ES-I3 (cell line): ENCODE results near the gene ENO2.

ENCODE experiments used
- H3K36me3 ChIP-seq: 2 replicates; pipeline ENCODE4 v1.6.1; 2013; ENCODE audit warnings: mild to moderate bottlenecking, low read length, control low read depth, moderate library complexity; ENCODE audit not compliant: insufficient read depth
- H3K4me1 ChIP-seq: 2 replicates; pipeline ENCODE4 v1.6.1; 2013; ENCODE audit warnings: mild to moderate bottlenecking, control low read depth, low read length; ENCODE audit not compliant: insufficient read depth
- H3K9ac ChIP-seq: 2 replicates; pipeline ENCODE4 v1.6.1; 2013; ENCODE audit warnings: low read depth, mild to moderate bottlenecking, low read length, moderate library complexity
- H3K9me3 ChIP-seq: 2 replicates; pipeline ENCODE4 v1.6.1; 2013; ENCODE audit warnings: mild to moderate bottlenecking, low read length, moderate library complexity; ENCODE audit not compliant: control insufficient read depth, insufficient read depth

ENO2 gene

DNA sequence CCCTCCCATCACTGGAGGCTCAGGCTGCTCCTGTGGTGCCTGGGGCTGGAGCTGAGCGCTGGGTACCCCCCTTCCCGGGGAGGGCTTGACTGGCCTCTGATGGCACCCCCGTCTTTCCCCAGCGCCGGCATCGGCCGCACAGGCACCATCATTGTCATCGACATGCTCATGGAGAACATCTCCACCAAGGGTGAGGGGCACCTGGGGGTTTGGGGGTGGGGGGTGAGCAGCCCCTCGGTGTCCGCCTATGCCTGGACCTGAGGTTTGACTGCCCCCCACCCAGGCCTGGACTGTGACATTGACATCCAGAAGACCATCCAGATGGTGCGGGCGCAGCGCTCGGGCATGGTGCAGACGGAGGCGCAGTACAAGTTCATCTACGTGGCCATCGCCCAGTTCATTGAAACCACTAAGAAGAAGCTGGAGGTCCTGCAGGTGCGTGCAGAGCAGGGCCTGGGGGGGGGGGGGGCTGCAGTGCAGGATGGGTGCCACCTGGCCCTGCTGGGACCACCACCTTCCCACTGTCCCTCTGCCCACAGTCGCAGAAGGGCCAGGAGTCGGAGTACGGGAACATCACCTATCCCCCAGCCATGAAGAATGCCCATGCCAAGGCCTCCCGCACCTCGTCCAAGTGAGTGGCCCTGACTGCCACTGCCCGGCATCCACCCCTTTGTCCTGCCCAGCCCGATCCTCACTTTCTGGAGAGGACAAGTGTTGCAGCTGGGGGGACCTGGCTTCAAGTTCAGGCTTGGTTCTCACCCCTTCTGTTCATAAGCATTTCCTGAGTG lies 45.6 kb downstream of the ENO2 start:
- H3K9ac ChIP-seq, result no peak overlapping the region
- no peaks in the 10 kb centered on the region for H3K9me3 ChIP-seq
- no peaks in the 10 kb centered on the region for H3K36me3 ChIP-seq
- peaks cover 15% of the 10 kb centered on the region; the same call in 1 of the 2 replicates for H3K4me1 ChIP-seq

DNA sequence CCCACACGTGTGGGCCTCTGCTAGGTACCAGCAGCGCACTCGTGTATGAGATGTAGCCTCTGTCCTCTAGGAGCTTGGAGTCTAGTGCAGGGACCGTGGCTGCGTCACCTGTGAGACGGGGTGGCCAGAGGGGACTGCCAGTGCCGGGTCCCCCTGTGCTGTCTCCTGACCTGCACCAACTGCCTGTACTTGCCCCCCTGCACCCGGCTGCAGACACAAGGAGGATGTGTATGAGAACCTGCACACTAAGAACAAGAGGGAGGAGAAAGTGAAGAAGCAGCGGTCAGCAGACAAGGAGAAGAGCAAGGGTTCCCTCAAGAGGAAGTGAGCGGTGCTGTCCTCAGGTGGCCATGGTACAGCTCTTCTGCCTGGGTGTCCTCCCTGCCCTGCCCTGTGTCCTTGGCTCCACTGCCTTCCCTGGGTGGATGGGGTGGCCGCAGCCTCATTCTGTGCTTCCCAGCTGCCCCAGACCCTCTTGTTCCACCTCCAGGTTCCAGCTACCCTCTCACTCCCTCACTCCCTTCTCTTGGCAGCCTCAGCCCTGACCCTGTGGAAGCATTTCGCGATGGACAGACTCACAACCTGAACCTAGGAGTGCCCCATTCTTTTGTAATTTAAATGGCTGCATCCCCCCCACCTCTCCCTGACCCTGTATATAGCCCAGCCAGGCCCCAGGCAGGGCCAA lies 46.4 kb downstream of the ENO2 start:
- peaks cover 15% of the 10 kb centered on the region; the same call in 1 of the 2 replicates for H3K4me1 ChIP-seq

DNA sequence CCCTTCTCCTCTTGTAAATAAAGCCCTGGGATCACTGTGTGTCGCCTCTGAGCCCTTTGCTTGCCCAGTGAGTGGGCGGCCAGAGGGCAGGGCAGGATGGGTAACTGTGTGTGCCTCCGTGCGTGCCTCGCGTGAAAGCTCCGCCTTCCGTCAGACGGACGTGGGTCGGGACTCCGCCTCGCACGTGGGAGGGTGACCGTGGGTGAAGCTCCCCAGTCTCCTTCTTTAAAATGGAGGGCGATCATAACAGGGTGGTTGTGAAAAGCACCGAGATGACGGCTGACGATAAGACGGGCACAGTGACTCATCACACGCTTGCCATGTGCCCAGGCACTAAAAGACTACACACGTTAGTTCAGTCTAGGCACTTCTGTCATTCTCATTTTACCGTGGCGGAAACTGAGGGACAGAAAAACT lies 46.9 kb downstream of the ENO2 start:
- Histone ChIP-seq H3K4me1 (peaks cover 15% of the 10 kb centered on the region; the same call in 1 of the 2 replicates), H3K9me3 (no peaks in the 10 kb centered on the region), H3K36me3 (peaks cover 6% of the 10 kb centered on the region; the same call in 1 of the 2 replicates), H3K9ac (peak overlapping the region; percentile 74)

More for the DNA sequence above, 46.4 kb downstream of the ENO2 start:
- Histone ChIP-seq H3K9ac (peak overlapping the region; percentile 74), H3K36me3 (0 out of 2 replicates have a peak, but pooled peaks cover under 1% of the 10 kb centered on the region), H3K9me3 (no peaks in the 10 kb centered on the region)

DNA sequence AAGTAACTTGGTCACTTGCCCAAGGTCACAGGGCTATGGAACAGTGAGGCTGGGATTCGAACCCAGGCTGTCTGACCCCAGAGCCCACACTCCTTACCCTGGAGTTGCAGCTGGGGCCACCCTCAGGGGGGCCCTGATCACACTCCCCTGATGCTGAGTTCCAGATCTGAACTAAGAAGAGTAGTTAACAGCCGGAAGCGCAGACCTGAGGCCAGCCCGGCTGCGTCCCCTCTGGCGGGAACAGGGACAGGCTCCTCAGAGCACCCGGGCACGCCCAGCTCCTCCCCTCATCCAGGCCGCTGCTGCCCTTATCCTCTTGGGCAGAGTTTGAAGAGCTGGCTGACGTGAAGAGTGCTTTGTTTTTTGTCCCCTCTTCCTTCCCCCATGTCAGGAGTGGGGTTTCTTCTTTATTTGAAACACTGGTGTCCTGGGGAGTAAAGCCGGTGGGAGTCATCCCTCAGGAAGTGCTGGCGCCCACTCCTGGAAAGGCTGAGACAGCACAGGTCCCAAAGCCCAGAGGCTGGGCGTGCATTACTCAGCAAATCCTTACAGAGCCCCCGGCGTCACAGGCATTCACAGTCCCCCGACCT lies 47.4 kb downstream of the ENO2 start:
- Histone ChIP-seq H3K9me3 (no peaks in the 10 kb centered on the region), H3K4me1 (peaks cover 15% of the 10 kb centered on the region; the same call in 1 of the 2 replicates), H3K36me3 (peaks cover 10% of the 10 kb centered on the region; the same call in 1 of the 2 replicates), H3K9ac (peak overlapping the region; percentile 74)

DNA sequence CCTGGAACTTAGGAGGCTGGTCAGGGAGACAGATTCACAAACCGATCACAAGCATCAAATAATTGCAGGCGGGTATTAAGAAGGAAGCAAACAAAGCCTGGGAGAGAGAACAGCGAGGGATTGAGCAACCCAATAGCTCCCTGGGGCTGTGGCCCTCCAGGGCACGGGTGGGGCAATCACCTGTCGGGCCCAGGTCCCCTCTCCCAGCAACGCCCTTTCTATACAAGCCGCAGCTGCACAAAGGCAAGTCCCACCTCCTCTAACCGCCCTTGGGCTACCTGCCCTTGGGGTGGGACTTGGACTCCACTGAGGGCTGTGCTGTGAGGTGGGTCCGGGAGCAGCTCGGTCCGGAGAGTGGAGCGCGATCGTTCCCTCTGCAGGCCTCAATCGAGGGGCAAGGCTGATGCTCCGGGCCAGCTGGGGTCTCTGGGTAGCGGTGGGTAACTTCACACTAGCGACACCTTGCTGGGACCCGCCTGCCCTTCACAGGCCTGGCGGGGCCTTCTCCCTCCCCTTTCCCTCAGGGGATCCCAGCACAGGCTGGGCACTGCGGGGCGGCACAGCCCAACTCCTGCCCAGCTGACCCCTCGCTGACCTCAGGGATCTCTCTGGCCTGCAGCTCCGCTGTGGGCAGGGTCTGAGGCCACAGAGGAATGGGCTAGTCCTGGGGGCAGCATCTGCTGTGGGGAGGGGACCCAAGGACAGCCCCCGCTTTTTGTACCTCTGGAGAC lies 48.1 kb downstream of the ENO2 start:
- H3K36me3 ChIP-seq, result peaks cover 10% of the 10 kb centered on the region
- no peaks in the 10 kb centered on the region for H3K9me3 ChIP-seq
- H3K9ac ChIP-seq, result peak overlapping the region; percentile 74
- peaks cover 15% of the 10 kb centered on the region; the same call in 1 of the 2 replicates for H3K4me1 ChIP-seq

DNA sequence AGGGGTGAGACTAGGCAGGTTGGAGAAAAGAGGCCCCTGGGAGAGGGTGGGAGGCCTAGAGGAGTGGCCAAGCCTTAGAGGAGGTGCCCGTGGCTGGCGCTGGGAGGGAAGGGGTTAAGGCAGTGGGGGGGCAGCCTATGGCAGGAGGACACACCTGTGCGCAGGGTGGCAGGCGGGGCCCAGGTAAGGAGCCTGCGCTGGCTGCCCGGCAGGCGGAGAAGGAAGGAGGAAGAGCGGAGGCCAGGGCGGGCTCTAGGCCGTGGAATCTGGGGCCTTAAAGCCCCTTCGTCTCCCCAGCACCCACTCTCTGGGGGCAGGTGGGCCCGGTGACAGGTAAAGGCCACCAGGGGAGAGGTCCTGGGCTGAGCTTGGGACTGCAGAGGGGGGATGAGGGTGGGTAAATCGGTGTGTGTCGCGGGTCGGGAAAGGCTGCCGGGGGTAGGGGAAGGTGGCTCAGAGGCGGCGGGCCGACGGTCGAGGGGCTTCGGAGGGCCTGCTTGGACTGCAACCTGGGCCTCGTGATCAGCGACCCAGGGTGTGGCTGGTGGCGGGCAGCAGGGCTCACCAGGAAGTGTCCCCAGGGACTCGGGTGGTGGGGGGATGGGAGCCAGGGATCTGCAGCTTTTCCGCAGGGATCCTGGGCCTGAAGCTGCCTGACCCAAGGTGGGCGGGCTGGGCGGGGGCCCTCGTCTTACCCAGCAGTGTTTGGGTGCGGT lies 48.8 kb downstream of the ENO2 start:
- Histone ChIP-seq H3K9ac (peak overlapping the region; percentile 74), H3K36me3 (peaks cover 17% of the 10 kb centered on the region), H3K4me1 (peaks cover 15% of the 10 kb centered on the region; the same call in 1 of the 2 replicates), H3K9me3 (no peaks in the 10 kb centered on the region)

DNA sequence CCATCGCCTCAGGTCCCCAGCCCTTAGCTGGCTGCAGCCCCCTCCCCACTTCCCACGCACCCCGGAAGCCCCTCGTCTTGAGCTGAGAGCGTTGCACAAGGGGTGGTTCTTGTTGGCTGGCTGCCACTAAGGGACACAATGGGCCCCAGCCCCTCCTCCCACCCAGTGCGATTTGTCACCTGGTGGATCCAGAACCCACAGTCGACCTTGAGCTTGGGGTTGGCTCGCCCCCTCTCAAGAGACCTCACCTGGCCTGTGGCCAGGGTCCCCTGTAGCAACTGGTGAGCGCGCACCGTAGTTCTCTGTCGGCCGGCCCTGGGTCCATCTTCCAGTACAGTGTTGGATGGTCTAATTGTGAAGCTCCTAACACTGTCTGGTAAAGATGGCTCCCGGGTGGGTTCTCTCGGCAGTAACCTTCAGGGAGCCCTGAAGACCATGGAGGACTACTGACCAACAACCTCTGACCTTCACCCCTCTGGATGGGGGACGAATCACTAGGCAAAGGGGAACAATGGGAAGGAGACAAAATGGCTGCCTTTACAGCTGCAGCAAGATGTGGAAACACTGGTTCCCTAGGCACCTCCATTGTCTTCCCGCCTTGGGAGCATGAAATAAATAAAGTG lies 49.5 kb downstream of the ENO2 start:
- H3K9ac ChIP-seq, result peak overlapping the region; percentile 74
- H3K36me3 ChIP-seq, result peaks cover 24% of the 10 kb centered on the region
- peaks cover 15% of the 10 kb centered on the region; the same call in 1 of the 2 replicates for H3K4me1 ChIP-seq
- no peaks in the 10 kb centered on the region for H3K9me3 ChIP-seq

DNA sequence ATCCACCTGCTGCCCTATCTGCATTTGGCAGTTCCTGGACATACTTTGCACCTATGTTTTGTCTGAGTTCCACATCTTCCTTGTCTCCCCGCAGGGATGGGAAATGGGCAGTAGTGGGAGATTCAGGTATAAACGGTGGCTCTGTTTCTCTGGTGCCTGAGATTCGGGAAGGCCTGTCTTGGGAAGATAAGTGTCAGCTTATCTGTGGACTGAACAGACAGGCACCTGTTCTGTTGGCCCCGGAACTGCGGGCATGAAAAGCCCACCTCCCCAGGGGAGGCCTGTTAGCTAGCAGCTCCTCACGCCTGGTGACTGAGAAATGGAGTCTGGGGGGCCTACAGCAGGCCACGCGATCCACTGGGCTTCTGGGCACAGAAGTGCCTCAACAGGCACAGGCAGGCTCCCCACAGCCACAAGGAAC lies 50.2 kb downstream of the ENO2 start:
- H3K9me3 ChIP-seq, result no peaks in the 10 kb centered on the region
- H3K9ac ChIP-seq, result no peak overlapping the region
- H3K4me1 ChIP-seq, result peaks cover 15% of the 10 kb centered on the region; the same call in 1 of the 2 replicates
- peaks cover 29% of the 10 kb centered on the region for H3K36me3 ChIP-seq

DNA sequence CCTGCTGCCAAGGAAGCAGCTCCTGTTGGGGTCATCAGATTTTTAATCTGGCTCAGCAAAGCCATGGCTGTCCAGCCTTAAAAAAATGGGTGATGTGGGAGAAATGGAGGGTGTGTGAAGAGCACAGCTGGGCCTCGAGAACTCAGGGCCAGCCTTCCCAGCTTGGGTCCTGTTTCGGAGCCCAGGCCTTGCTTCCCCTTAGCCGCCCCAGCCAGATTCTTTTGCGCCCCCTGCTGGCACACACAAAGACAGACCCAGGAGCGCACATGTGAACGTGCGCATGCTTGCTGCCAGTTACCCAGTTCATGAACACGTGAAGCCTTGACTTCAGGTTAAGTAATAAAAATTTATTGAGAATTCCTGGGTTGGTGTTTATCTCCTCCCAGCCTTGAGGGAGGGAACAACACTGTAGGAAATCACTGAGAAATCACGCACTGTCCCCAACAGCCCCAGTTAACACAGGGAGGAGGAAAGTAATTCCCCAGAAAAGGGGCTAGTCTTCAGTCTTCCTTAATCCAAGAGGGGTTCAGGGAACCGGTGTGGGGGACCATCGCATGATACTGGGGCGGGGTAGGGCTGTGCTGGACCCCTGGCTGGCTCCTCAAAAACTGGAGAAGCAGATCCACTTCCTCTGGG lies 50.8 kb downstream of the ENO2 start:
- Histone ChIP-seq H3K4me1 (peaks cover 15% of the 10 kb centered on the region; the same call in 1 of the 2 replicates), H3K9ac (no peak overlapping the region), H3K36me3 (peaks cover 29% of the 10 kb centered on the region), H3K9me3 (no peaks in the 10 kb centered on the region)

DNA sequence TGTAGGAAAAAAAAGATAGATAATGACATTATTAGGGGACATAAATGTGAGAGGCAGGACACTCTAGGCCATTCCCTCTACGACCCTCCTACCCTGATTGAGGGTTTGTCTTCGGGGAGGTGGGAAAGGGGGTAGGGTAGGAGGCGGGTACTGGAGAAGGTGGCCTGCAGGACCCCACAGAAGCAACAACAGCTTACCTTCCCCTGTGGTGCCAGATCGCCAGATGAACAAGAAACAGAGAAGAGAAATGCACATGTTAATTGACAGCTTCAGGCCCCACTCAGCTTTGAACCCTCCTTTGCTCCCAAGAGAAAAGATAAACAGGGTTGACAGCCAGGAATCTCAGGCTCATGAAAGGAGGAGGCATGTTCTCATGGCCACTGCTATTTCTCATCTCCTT lies 51.3 kb downstream of the ENO2 start:
- Histone ChIP-seq H3K9ac (no peak overlapping the region), H3K36me3 (peaks cover 29% of the 10 kb centered on the region), H3K9me3 (no peaks in the 10 kb centered on the region), H3K4me1 (peaks cover 15% of the 10 kb centered on the region; the same call in 1 of the 2 replicates)

DNA sequence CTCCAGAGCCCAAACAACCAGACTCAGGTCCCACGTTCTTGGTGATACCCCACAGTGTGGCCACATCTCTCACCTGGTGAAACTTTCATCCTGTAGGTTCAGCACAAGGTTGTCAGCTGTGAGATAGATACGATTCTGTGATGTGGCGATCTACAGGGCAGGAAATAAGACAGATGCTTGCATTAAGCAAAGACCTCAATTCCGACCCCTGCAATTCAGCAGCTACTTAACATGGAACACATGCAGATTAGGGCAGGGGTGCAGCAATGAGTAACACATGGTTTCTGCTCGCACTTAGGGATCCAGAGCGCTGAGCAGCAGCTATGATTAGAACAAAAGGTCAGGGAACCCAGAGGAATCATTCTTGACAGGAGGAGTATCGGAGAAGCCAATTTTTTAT lies 52.0 kb downstream of the ENO2 start:
- Histone ChIP-seq H3K36me3 (peaks cover 29% of the 10 kb centered on the region), H3K9ac (no peak overlapping the region), H3K9me3 (no peaks in the 10 kb centered on the region), H3K4me1 (peaks cover 8% of the 10 kb centered on the region; the same call in 1 of the 2 replicates)

DNA sequence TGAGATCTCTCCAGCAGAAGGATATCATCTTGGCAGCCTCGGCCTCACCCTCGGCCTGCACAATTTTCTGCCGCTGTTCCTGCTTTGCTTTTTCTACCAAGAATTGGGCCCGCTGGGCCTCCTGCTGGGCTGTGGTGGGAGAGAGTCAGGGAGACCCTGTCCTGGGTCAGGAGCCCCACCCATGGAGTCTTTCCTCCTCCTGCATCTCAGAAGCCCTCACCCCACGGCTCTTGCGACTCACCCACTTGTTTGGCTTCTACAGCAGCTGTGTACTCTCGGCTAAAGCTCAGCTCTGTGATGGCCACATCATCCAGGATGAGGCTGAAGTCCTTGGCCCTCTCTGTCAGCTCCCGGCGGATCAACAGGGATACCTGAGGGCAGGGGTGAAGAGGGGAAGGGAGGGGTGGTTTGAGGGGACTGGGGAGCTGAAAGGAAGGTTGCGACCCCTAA lies 53.3 kb downstream of the ENO2 start:
- H3K4me1 ChIP-seq, result peaks cover 1% of the 10 kb centered on the region; the same call in 1 of the 2 replicates
- peaks cover 29% of the 10 kb centered on the region for H3K36me3 ChIP-seq
- no peak overlapping the region for H3K9ac ChIP-seq
- H3K9me3 ChIP-seq, result no peaks in the 10 kb centered on the region
